HL-60 (cell line): ENCODE measurements around the gene DYNLRB1.

ENCODE experiments used
- DNase-seq, 2 experiments: peaks; one replicate each; pipeline ENCODE4 v3.0.0-alpha.2; 2010 to 2020; ENCODE audit warnings: low read depth in 1 of 2, low spot score in 1 of 2
- H3K27ac ChIP-seq: fragments of 250-450 bp; sonication (Bioruptor Pico); replicated peaks from 2 replicates; pipeline ENCODE4 v1.5.1; 2020; ENCODE audit warnings: mild to moderate bottlenecking, moderate library complexity
- H3K27me3 ChIP-seq: fragments of 250-450 bp; sonication (Bioruptor Pico); 2 replicates; pipeline ENCODE4 v1.5.1; 2021; ENCODE audit warnings: mild to moderate bottlenecking, moderate library complexity; ENCODE audit not compliant: insufficient read depth, poor library complexity, severe bottlenecking
- H3K4me3 ChIP-seq: replicated peaks from 2 replicates; pipeline ENCODE4 v1.5.1; 2011; ENCODE audit warnings: mild to moderate bottlenecking, control low read depth, low read length; ENCODE audit not compliant: insufficient read depth
- GABPA ChIP-seq: IDR thresholded peaks from 2 replicates; pipeline ENCODE4 v1.6.1; 2012; ENCODE audit warnings: low read depth
- POLR2AphosphoS5 ChIP-seq: IDR thresholded peaks from 2 replicates; pipeline ENCODE4 v1.6.1; 2012; ENCODE audit warnings: low read depth
- SPI1 ChIP-seq: IDR thresholded peaks from 2 replicates; pipeline ENCODE4 v1.6.1; 2012; ENCODE audit warnings: low read depth, mild to moderate bottlenecking, borderline replicate concordance
- TF ChIP-seq, protein P1 (sequence below): IDR thresholded peaks from one replicate; pipeline ENCODE4 v1.5.1; 2011; ENCODE audit warnings: low read length, control low read depth, inconsistent platforms; ENCODE audit not compliant: insufficient read depth
- TF ChIP-seq, protein P2 (sequence below): IDR thresholded peaks from 2 replicates; pipeline ENCODE4 v1.6.1; 2012; ENCODE audit warnings: low read depth; ENCODE audit not compliant: insufficient replicate concordance

Gene DYNLRB1

DNA sequence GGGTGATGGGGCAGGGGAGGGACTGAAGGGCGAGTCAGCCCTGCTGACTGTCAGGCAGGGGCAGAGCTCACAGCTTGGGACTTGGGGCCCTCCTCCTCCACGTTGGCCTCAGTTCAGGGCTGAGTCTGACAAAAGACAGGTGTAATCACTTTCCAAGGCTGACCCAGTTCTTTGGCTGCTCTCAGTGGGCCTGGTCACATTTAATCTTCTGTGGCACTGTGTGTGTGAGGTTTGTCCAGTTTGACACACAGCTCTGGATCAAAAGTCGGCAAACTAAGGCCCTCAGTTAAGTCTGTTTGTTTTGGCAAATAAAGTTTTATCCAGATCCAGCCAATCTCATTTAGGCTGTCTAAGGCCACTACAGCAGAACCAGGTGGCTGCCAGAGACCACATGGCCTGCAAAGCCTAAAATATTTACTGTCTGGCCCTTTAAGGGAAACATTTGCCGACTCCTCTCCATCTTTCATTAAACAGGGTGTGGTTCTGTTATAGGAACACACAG lies 37.2 kb downstream of the DYNLRB1 start:
- H3K27me3 ChIP-seq = no peaks in the 10 kb centered on the region
- TF ChIP-seq GABPA = no peak
- TF ChIP-seq, protein P1, sequence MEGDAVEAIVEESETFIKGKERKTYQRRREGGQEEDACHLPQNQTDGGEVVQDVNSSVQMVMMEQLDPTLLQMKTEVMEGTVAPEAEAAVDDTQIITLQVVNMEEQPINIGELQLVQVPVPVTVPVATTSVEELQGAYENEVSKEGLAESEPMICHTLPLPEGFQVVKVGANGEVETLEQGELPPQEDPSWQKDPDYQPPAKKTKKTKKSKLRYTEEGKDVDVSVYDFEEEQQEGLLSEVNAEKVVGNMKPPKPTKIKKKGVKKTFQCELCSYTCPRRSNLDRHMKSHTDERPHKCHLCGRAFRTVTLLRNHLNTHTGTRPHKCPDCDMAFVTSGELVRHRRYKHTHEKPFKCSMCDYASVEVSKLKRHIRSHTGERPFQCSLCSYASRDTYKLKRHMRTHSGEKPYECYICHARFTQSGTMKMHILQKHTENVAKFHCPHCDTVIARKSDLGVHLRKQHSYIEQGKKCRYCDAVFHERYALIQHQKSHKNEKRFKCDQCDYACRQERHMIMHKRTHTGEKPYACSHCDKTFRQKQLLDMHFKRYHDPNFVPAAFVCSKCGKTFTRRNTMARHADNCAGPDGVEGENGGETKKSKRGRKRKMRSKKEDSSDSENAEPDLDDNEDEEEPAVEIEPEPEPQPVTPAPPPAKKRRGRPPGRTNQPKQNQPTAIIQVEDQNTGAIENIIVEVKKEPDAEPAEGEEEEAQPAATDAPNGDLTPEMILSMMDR = no peak
- no peak for TF ChIP-seq POLR2AphosphoS5
- TF ChIP-seq SPI1 = no peak
- TF ChIP-seq, protein P2, sequence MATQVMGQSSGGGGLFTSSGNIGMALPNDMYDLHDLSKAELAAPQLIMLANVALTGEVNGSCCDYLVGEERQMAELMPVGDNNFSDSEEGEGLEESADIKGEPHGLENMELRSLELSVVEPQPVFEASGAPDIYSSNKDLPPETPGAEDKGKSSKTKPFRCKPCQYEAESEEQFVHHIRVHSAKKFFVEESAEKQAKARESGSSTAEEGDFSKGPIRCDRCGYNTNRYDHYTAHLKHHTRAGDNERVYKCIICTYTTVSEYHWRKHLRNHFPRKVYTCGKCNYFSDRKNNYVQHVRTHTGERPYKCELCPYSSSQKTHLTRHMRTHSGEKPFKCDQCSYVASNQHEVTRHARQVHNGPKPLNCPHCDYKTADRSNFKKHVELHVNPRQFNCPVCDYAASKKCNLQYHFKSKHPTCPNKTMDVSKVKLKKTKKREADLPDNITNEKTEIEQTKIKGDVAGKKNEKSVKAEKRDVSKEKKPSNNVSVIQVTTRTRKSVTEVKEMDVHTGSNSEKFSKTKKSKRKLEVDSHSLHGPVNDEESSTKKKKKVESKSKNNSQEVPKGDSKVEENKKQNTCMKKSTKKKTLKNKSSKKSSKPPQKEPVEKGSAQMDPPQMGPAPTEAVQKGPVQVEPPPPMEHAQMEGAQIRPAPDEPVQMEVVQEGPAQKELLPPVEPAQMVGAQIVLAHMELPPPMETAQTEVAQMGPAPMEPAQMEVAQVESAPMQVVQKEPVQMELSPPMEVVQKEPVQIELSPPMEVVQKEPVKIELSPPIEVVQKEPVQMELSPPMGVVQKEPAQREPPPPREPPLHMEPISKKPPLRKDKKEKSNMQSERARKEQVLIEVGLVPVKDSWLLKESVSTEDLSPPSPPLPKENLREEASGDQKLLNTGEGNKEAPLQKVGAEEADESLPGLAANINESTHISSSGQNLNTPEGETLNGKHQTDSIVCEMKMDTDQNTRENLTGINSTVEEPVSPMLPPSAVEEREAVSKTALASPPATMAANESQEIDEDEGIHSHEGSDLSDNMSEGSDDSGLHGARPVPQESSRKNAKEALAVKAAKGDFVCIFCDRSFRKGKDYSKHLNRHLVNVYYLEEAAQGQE = no peak
- H3K27ac ChIP-seq = no peak overlapping the region
- DNase-seq = no peak
- no peak overlapping the region for H3K4me3 ChIP-seq

GRCh38 chr20:34557936-34558319 lies 41.7 kb downstream of the DYNLRB1 start:
- TF ChIP-seq GABPA (no peak), SPI1 (no peak), POLR2AphosphoS5 (no peak)
- TF ChIP-seq, protein P1 = no peak
- TF ChIP-seq, protein P2 = no peak
- no peak overlapping the region; the same call in 1 of the 2 replicates for H3K4me3 ChIP-seq
- no peaks in the 10 kb centered on the region for H3K27me3 ChIP-seq
- H3K27ac ChIP-seq = no peak overlapping the region
- DNase-seq = no peak

DNA sequence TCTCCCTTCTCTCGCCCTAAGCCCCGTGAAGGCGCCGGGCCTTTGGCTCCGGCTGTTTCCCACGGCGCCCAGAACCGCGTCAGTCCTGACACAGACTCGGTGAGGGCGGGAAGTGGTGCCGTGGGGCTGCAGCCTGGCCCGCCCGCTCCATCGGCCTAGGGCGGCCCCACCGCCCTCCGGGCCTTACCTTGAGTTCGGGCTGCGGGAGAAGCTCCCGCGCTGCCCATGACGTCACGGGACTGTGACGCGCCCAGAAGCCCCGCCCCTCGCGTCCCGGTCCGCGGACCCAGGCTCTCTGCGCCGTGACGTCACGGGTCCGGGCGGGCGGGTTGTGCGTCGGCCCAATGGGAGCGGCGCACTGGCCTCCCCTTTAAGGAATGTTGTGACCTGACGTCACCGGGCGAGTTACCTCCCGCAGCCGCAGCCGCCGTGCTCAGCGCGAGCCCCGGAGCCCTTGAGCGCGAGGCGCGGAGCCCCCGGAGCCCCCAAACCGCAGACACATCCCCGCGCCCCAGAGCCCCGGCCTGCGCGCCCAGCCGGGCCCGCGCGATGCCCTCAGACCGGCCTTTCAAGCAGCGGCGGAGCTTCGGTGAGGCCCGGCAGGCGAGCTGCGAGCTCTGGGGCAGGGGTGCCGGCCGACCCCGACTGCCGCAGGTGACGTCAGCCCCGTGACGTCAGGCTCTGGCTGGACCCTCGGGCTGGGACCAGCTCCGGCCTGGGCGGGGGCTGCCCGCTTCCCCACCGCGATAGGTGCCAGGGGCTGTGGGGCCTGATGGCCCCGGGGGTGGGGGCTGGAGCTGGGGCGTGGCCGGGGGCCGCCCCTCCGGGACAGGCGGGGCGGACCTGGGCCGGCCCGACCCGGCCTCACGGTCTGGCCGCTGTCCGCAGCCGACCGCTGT lies 42.3 kb downstream of the DYNLRB1 start, which contains the start of gene MAP1LC3A:
MAP1LC3A (plus strand) TSS at position 399 of the 899 bp plus-strand sequence; CDS start at position 550, 151 bp downstream.
- Histone ChIP-seq H3K27ac (no peak within 1 kb of the TSS), H3K4me3 (peak within 1 kb of the TSS; percentile 21), H3K27me3 (no peaks in the 10 kb centered on the region)
- DNase-seq = peak; percentile 8 to 48
- TF ChIP-seq, protein P1 = no peak
- TF ChIP-seq POLR2AphosphoS5 = no peak
- TF ChIP-seq SPI1 = no peak
- TF ChIP-seq, protein P2 = no peak
- no peak for TF ChIP-seq GABPA
